SK-N-SH (cell line): ENCODE measurements around the gene FBXW8. TPM values are rescaled to one million over a fixed set of nuclear protein-coding genes. Genes with fewer than 3 reads are reported as not detected.

ENCODE experiments used
- CTCF ChIA-PET: fragments of 300-600, 350-600 bp; formaldehyde crosslinking; extraction: SDS; loops from one replicate; lab custom pipeline; 2021; lab: Yijun Ruan, JAX
- POLR2A ChIA-PET: fragments of 350-600 bp; sonication (Branson Sonifier 250); formaldehyde crosslinking; extraction: SDS; loops from one replicate; lab custom pipeline; 2020; ENCODE audit warnings: antibody characterized with exemption, inconsistent platforms; lab: Yijun Ruan, JAX
- DNase-seq: peaks from one replicate; pipeline ENCODE4 v3.0.0; 2012
- H2AFZ ChIP-seq: fragments of 200-600 bp; sonication (generic); 2 replicates; pipeline ENCODE4 v1.8.1; 2016; ENCODE audit warnings: antibody characterized with exemption, mild to moderate bottlenecking, low read depth
- H3F3A ChIP-seq: fragments of 200-600 bp; sonication (generic); replicated peaks from 2 replicates; pipeline ENCODE3; 2016; ENCODE audit warnings: antibody characterized with exemption, mild to moderate bottlenecking; ENCODE audit not compliant: insufficient read depth
- H3K27ac ChIP-seq, 2 experiments: fragments of 200-500 bp in 1 of 2; fragments of 200-600 bp in 1 of 2; sonication (Bioruptor generic) in 1 of 2; sonication (generic), shearing (Covaris generic) in 1 of 2; 2 replicates each; pipeline versions ENCODE4 v1.5.1 to v1.6.1; 2014 to 2016; ENCODE audit warnings: low read depth in 2 of 2, inconsistent platforms in 1 of 2, low read length in 1 of 2, mild to moderate bottlenecking in 1 of 2, mixed read lengths in 1 of 2
- H3K27me3 ChIP-seq: fragments of 200-600 bp; sonication (generic), shearing (Covaris generic); 2 replicates; pipeline ENCODE4 v1.6.1; 2016; ENCODE audit warnings: mixed run types; ENCODE audit not compliant: insufficient read depth
- H3K36me3 ChIP-seq, 2 experiments: fragments of 200-500 bp in 1 of 2; fragments of 200-600 bp in 1 of 2; sonication (Bioruptor generic) in 1 of 2; sonication (generic) in 1 of 2; replicated peaks in 1 of 2; 2 replicates each; pipeline versions ENCODE3 to v1.5.1; 2014 to 2016; ENCODE audit warnings: low read length in 1 of 2, mild to moderate bottlenecking in 1 of 2; ENCODE audit not compliant: insufficient read depth in 2 of 2, control insufficient read depth in 1 of 2
- H3K4me1 ChIP-seq, 2 experiments: fragments of 200-500 bp in 1 of 2; fragments of 200-600 bp in 1 of 2; sonication (Bioruptor generic) in 1 of 2; sonication (generic), shearing (Covaris generic) in 1 of 2; 2 replicates each; pipeline versions ENCODE4 v1.5.1 to v1.6.1; 2014 to 2016; ENCODE audit warnings: low read depth in 1 of 2, low read length in 1 of 2, mixed run types in 1 of 2; ENCODE audit not compliant: insufficient read depth in 2 of 2, control insufficient read depth in 1 of 2
- H3K4me2 ChIP-seq: fragments of 200-600 bp; sonication (generic), shearing (Covaris generic); 2 replicates; pipeline ENCODE4 v1.6.1; 2017; ENCODE audit warnings: mixed run types
- H3K4me3 ChIP-seq, 2 experiments: fragments of 200-500 bp in 1 of 2; fragments of 200-600 bp in 1 of 2; sonication (Bioruptor generic) in 1 of 2; sonication (generic), shearing (Covaris generic) in 1 of 2; 2 replicates each; pipeline versions ENCODE4 v1.5.1 to v1.8.1; 2014 to 2016; ENCODE audit warnings: low read depth in 2 of 2, inconsistent platforms in 1 of 2, low read length in 1 of 2, mild to moderate bottlenecking in 1 of 2, mixed read lengths in 1 of 2, moderate library complexity in 1 of 2
- H3K79me2 ChIP-seq: fragments of 200-600 bp; sonication (generic); 2 replicates; pipeline ENCODE4 v1.8.1; 2017; ENCODE audit warnings: mild to moderate bottlenecking; ENCODE audit not compliant: insufficient read depth
- H3K9ac ChIP-seq: fragments of 200-600 bp; sonication (generic); 2 replicates; pipeline ENCODE4 v1.6.1; 2017; ENCODE audit warnings: mixed run types
- H3K9me2 ChIP-seq: fragments of 200-600 bp; sonication (generic); 2 replicates; pipeline ENCODE4 v1.6.1; 2017; ENCODE audit warnings: mixed run types
- H3K9me3 ChIP-seq: fragments of 200-600 bp; sonication (generic); 2 replicates; pipeline ENCODE4 v1.6.1; 2017; ENCODE audit warnings: mixed run types, mild to moderate bottlenecking, moderate library complexity
- H4K20me1 ChIP-seq: fragments of 200-600 bp; sonication (generic); 2 replicates; pipeline ENCODE4 v1.6.1; 2017; ENCODE audit warnings: mild to moderate bottlenecking, mixed run types; ENCODE audit not compliant: insufficient read depth
- EP300 ChIP-seq, 2 experiments: IDR thresholded peaks; 2 replicates each; pipeline versions ENCODE4 v1.4.0 to v1.6.1; 2012; ENCODE audit warnings: borderline replicate concordance in 1 of 2, low read depth in 1 of 2, low read length in 1 of 2
- GABPA ChIP-seq: IDR thresholded peaks from 2 replicates; pipeline ENCODE4 v1.4.0; 2012; ENCODE audit warnings: low read depth, mild to moderate bottlenecking
- JUND ChIP-seq: IDR thresholded peaks from 2 replicates; pipeline ENCODE4 v1.4.0; 2012
- MEF2A ChIP-seq: IDR thresholded peaks from 2 replicates; pipeline ENCODE4 v1.4.0; 2012; ENCODE audit warnings: low read depth, borderline replicate concordance
- MXI1 ChIP-seq: IDR thresholded peaks from 2 replicates; pipeline ENCODE4 v1.6.1; 2012; ENCODE audit warnings: mild to moderate bottlenecking, low read depth, low read length, improper control_type of control experiment
- NRF1 ChIP-seq: IDR thresholded peaks from 2 replicates; pipeline ENCODE4 v1.6.1; 2012; ENCODE audit warnings: low read depth, mild to moderate bottlenecking, low read length
- RCOR1 ChIP-seq: fragments of 150-350 bp; IDR thresholded peaks from 2 replicates; pipeline ENCODE4 v1.6.1; 2017; ENCODE audit warnings: antibody characterized with exemption, low read length
- RFX5 ChIP-seq: IDR thresholded peaks from 2 replicates; pipeline ENCODE4 v1.6.1; 2012; ENCODE audit warnings: mild to moderate bottlenecking, improper control_type of control experiment, low read length
- TEAD4 ChIP-seq: IDR thresholded peaks from 2 replicates; pipeline ENCODE4 v1.4.0; 2012; ENCODE audit warnings: mild to moderate bottlenecking, borderline replicate concordance; ENCODE audit not compliant: insufficient read depth
- WGBS: methylation state at CpG from one replicate; pipeline ENCODE4 v1.1.6; 2017; ENCODE audit warnings: low lambda C conversion rate; 5-methylcytosine and 5-hydroxymethylcytosine counted together
- polyA plus RNA-seq, 3 experiments: library from polyadenylated mRNA; depleted of rRNA; stranded (reverse); fragments of >200 nt; gene quantifications; 2 replicates each; pipeline ENCODE4 v1.2.3, GENCODE V29; 2012
- TF ChIP-seq, protein P1 (sequence below): fragments of 150-350 bp; IDR thresholded peaks from 2 replicates; pipeline ENCODE4 v1.6.1; 2016; ENCODE audit warnings: mild to moderate bottlenecking, low read depth, low read length
- TF ChIP-seq, protein P2 (sequence below): IDR thresholded peaks from 2 replicates; pipeline ENCODE4; 2012

The FBXW8 gene
- polyA plus RNA-seq, 1 of the 3 experiments (the other 2 are of a cell fraction) = 15.6 TPM

DNA sequence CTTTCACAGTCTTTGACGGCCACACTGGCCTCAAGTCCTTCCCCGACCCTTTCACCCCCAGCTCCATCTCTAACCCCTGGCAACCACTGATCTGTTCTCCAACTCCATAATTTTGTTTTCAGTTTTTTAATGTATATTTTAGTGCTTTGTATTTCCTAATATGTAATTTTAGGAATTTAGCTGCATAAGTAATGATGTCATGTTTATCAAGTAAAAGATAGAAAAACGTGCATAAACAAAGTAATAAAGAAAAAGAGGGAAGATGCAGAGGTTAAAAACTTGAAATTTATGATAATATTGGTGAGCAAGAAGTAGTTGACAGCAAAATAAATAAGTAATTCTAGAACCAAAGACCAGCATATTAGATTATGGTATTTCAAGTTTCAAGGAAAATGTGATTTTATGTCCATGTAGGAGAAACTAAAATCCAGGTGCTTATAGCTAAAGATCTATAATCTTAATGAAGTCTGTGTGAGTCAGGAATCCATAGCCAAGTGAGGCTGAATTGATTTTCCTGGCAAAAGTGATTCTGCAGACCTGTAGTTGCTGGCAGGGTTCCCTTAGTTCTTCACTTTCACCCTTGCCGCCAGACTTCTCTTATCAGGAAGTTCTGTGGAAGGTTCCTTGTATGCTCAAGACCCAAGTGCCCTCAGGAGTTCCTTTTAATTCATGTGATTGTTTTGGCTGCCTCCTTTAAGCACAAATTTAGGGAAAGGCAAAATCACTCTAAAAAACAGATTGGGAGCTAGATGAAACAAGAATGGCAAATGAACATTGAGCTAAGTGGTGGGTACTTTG, 24.4 kb downstream of the FBXW8 start:
- Histone ChIP-seq H3K79me2 (peaks cover 76% of the 10 kb centered on the region), H3K9me2 (no peaks in the 10 kb centered on the region), H3K27me3 (no peaks in the 10 kb centered on the region), H2AFZ (no peak overlapping the region), H3K27ac (no peak overlapping the region), H3K9ac (no peak overlapping the region), H3K4me2 (no peak overlapping the region), H3K36me3 (peaks cover 48 to 61% of the 10 kb centered on the region in 2 experiments), H3K4me3 (no peak overlapping the region), H3K9me3 (no peaks in the 10 kb centered on the region), H3K4me1 (peaks cover 0 to 16% of the 10 kb centered on the region in 2 experiments; a peak in 2 of 4 replicates), H3F3A (no peaks in the 10 kb centered on the region), H4K20me1 (peaks cover 32% of the 10 kb centered on the region; the same call in 1 of the 2 replicates)
- no peak for DNase-seq
- TF ChIP-seq TEAD4 (no peak), RFX5 (no peak), JUND (no peak), GABPA (no peak), MEF2A (no peak), NRF1 (no peak), EP300 (IDR thresholded peaks at IDR 0.05; ENCODE audit: borderline replicate concordance in 1 of 2, low read depth in 1 of 2, low read length in 1 of 2) (no peak), RCOR1 (no peak)
- TF ChIP-seq, protein P1, sequence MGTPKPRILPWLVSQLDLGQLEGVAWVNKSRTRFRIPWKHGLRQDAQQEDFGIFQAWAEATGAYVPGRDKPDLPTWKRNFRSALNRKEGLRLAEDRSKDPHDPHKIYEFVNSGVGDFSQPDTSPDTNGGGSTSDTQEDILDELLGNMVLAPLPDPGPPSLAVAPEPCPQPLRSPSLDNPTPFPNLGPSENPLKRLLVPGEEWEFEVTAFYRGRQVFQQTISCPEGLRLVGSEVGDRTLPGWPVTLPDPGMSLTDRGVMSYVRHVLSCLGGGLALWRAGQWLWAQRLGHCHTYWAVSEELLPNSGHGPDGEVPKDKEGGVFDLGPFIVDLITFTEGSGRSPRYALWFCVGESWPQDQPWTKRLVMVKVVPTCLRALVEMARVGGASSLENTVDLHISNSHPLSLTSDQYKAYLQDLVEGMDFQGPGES = no peak
- TF ChIP-seq, protein P2, sequence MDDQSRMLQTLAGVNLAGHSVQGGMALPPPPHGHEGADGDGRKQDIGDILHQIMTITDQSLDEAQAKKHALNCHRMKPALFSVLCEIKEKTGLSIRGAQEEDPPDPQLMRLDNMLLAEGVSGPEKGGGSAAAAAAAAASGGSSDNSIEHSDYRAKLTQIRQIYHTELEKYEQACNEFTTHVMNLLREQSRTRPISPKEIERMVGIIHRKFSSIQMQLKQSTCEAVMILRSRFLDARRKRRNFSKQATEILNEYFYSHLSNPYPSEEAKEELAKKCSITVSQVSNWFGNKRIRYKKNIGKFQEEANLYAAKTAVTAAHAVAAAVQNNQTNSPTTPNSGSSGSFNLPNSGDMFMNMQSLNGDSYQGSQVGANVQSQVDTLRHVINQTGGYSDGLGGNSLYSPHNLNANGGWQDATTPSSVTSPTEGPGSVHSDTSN = no peak
- WGBS = 95% methylated on average over 4 of the region's 4 CpGs
- CTCF ChIA-PET = interaction anchor here (1.3 kb wide), 2 partner anchors 34 to 232 kb away, joined by 3 to 4 read pairs; no protein-coding TSS in a partner anchor
- POLR2A ChIA-PET = interaction anchor here (1.1 kb wide), 1 partner anchor 18 kb away, joined by 3 read pairs; no protein-coding TSS in a partner anchor

DNA sequence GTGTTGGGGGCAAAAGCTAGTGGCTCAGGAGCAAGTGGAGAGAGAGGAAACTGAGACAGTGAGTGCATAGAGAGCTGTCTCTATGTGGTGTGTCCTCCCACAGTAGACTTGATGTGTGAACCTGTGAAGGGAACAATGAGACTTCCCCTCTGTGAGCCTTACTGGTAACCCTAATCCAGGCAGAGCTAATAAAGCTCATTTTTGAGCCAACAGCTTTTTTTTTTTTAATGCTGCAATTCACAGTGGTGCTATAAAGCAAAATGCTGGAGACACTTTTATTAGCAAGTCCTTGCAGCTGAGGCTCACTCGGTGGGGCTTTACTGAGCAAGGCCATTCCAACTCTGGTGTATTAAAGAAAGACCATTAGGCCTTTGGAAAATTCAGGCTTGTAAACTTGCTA, 26.9 kb downstream of the FBXW8 start:
- peaks cover 72% of the 10 kb centered on the region for H3K79me2 ChIP-seq
- no peak for TF ChIP-seq MXI1
- H2AFZ ChIP-seq = no peak overlapping the region
- ChIA-PET CTCF (no interaction called here), POLR2A (no interaction called here)
- peaks cover 31% of the 10 kb centered on the region; the same call in 1 of the 2 replicates for H4K20me1 ChIP-seq
- no peaks in the 10 kb centered on the region for H3K9me2 ChIP-seq
- 100% methylated on average over 1 of the region's 1 CpG for WGBS
- no peaks in the 10 kb centered on the region for H3K27me3 ChIP-seq
- H3K27ac ChIP-seq = no peak overlapping the region
- H3K4me3 ChIP-seq = no peak overlapping the region
- peaks cover 51 to 63% of the 10 kb centered on the region in 2 experiments for H3K36me3 ChIP-seq
- H3F3A ChIP-seq = no peaks in the 10 kb centered on the region
- H3K4me2 ChIP-seq = no peak overlapping the region
- H3K9me3 ChIP-seq = no peaks in the 10 kb centered on the region
- H3K4me1 ChIP-seq = peaks cover 0 to 13% of the 10 kb centered on the region in 2 experiments; a peak in 2 of 4 replicates
- H3K9ac ChIP-seq = no peak overlapping the region
- DNase-seq = no peak
